AG09319 (cell line): Measurements from ENCODE around the gene THSD7B.

Experiments used
- DNase-seq: peaks from one replicate; pipeline ENCODE4 v3.0.0-alpha.2; 2010; ENCODE audit warnings: low read depth; ENCODE audit errors: extremely low read depth
- TF ChIP-seq, protein P1 (sequence below): IDR thresholded peaks from 2 replicates; pipeline ENCODE4 v1.5.1; 2011; ENCODE audit warnings: low read depth, mild to moderate bottlenecking, inconsistent platforms, low read length, moderate library complexity

The THSD7B gene

DNA sequence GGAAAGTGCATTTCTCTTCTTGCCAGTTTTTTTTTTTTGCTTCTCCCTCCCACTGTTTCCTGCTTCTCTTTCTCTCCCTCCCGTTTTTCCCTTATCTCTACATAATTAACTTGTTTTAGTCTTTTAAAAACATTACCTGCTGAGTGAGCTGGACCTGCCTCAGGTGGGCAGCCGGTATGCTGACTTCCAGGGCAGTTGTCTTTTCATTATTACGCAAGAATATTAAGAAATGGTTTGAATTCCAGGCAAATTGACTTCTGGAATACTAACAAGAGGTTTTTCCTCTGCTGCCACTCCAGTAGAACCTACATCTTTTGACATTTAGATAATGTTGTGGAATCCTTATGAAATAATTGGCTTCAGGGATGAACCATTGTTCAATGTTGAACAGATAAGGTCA, 161.8 kb downstream of the THSD7B start:
- TF ChIP-seq, protein P1, sequence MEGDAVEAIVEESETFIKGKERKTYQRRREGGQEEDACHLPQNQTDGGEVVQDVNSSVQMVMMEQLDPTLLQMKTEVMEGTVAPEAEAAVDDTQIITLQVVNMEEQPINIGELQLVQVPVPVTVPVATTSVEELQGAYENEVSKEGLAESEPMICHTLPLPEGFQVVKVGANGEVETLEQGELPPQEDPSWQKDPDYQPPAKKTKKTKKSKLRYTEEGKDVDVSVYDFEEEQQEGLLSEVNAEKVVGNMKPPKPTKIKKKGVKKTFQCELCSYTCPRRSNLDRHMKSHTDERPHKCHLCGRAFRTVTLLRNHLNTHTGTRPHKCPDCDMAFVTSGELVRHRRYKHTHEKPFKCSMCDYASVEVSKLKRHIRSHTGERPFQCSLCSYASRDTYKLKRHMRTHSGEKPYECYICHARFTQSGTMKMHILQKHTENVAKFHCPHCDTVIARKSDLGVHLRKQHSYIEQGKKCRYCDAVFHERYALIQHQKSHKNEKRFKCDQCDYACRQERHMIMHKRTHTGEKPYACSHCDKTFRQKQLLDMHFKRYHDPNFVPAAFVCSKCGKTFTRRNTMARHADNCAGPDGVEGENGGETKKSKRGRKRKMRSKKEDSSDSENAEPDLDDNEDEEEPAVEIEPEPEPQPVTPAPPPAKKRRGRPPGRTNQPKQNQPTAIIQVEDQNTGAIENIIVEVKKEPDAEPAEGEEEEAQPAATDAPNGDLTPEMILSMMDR = no peak
- no peak for DNase-seq

DNA sequence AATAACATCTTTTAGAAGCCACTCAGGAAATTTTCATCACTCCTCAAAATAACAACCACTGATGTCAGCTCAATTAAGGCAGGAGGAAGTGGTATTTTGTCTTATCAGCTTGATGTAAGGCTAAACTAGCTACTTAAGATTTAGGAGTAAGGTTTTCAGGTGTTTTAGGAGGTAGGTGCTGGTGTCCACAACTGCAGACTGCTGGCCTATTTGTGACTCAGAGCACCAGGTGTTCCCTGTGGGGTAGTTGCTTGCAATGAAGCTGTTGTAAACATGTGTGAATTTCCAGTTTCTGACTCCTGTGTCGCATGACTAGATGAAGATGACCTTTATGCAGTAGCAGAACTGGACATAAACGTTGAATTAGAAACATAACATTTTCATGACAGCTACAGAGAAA, 164.2 kb downstream of the THSD7B start:
- TF ChIP-seq, protein P1 = no peak
- no peak for DNase-seq

DNA sequence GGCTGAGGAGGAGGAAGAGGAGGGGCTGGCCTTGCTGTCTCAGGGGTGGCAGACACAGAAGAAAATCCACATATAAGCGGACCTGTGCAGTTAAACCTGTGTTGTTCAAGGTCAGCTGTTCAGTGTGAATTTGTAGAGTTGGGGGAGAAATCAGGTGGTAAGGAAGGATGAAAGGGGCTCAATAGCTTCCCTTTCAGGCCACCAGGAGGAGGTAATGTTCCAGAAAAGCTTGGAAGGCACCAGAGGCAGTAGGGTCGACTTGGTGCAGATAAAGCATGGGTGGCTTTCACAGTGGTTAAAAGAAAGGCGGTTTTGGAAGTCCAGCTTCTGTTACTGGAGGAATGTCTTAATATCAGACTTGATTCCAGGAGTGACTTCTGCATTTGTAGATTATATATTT, 167.4 kb downstream of the THSD7B start:
- TF ChIP-seq, protein P1 = peak; percentile 64
- DNase-seq = peak; percentile 3

GRCh38 chr2:136935119-136935518, 169.8 kb downstream of the THSD7B start:
- no peak for DNase-seq

DNA sequence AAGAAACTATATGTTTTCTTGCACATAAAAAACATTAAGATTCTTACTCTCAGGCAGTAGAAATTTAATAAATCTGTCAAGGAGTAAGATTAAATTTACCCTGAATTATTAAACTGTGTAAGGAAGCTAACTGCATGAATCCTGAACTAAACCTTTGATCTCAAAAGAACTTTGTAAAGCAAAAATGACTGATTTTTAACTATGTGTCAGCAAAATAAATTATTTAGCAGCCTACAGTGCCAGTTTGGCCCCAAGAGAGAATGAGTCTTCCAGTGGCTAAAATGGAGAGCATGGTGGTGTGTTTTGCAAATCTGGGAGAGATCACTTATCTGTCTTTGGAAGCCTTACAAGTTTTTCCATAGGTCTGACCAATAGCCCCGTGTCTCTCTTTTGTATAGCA, 190.7 kb downstream of the THSD7B start:
- TF ChIP-seq, protein P1 = no peak
- no peak for DNase-seq

More at GRCh38 chr2:136935119-136935518, 169.8 kb downstream of the THSD7B start:
- TF ChIP-seq, protein P1 = no peak

DNA sequence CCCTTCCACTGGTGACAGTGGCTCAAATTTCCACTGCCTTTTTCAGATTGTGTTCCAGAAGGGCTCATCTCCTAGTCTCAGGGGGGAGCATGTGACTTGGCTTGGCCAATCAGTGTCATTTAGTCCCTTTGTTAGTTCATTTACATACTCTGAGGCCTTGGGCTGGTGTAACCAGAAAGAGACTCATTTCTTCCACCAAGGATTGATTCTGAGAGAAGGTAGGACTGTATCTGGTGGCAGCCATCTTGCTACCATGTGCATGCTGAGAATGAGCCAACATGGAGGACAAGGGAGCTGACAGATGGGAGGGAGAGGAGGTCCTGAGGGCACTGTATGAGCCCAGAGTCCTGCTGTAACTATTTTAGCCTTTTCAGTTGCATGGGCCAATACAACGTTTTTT, 191.7 kb downstream of the THSD7B start:
- TF ChIP-seq, protein P1 = no peak
- no peak for DNase-seq

DNA sequence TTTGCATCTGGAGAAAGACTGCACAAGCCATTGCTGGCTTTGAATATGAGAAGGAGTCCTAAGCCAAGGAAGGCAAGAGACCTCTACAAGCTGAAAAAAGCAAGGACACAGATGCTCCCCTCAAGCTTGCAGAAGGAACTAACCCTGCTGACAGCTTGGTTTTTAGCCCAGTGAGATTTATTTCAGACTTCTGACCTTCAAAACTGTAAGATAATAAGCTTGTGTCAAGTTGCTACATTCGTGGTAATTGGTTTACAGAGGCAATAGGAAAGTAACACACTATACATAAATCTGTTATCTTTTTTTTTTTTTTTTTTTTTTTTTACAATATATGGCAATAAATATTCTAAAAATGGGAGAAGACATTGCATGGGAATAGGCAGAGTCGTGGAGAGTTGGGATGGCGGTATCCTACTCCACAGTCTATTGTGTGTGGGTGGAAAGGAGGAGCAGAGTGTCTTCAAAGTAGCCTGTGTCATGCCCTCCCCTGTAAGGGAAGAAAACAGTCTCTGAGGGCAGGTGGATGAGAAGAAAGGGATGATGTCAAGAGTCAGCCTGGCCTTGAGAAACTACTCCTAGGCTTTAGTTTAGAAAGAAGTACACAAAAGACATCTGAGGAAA, 196.9 kb downstream of the THSD7B start:
- TF ChIP-seq, protein P1 = no peak

More for the DNA sequence above, 196.9 kb downstream of the THSD7B start:
- no peak for DNase-seq
